Stimulated activated CD4-positive, alpha-beta T cell treated with anti-CD3 and anti-CD28 coated beads, Interleukin-2, amount 100 ng/mL, for 4 hours (primary cell): ENCODE measurements around the gene ACADVL.
A peak's percentile ranks its signal among the peaks of the same experiment; 100 is the strongest.

Source experiments
- DNase-seq: peaks from one replicate; pipeline ENCODE4 v3.0.0-alpha.2; 2020; ENCODE audit warnings: low read depth

Gene ACADVL

DNA sequence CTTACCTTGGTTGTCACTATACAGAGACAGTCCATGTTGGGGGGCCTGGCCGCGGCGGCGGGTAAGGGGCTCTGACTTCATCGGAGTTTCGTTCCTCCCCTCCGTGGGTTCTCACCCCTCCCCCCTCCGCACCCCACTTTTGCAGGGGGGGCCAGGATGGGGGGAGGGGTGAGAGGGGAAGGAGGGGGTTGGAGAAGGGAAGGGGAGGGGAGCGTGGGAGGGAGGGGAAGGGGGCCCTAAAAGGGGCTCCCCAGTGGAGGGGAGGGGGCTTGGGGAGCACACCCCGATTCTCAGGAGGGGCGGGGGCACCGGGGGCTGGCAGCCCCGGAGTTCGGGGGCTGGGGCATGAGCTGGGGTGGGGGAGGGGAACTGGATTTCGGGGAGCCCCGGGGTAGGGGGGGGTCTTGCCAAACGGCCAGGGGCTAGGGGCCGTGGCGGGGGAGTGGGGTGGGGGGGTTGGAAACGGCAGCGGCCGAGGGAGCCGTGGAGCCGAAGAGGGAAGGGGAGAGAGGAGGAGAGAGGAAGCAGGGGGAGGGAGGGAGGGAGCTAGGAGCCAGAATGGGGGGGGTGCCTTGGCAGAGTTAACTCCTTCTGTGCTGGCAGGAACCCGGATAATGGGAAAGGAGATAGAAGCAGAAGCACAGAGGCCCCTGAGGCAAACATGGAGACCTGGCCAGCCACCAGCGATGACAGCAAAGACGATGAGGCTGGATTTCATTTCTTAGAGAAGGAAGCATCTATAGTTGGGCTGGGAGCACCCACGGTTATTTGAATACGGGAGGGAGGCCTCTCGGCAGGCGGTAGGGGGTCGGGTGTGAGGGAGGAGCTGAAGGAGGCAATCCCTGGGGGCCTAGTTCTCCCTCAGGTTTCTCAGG lies 2.4 kb upstream of the ACADVL start:
- DNase-seq = no peak

DNA sequence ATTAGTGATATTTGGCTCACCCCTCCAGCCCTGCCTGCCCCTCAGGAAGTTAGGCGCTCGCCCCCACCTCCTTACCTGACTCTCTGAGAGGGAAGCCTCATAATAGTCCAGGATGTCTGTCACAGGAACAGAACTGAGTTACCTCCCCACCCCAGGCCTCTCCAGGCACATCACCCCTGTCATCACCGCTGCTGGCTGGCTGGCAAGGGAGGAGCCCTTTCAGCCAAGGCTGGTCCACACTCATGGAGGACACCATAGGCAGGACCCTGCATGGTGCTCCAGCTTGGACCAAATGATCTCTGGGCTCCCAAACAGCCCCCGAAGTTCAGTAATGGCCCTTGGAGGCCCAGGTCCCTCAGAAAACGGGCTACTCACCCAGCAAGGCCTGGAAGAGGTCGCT lies 1.6 kb upstream of the ACADVL start:
- no peak for DNase-seq

DNA sequence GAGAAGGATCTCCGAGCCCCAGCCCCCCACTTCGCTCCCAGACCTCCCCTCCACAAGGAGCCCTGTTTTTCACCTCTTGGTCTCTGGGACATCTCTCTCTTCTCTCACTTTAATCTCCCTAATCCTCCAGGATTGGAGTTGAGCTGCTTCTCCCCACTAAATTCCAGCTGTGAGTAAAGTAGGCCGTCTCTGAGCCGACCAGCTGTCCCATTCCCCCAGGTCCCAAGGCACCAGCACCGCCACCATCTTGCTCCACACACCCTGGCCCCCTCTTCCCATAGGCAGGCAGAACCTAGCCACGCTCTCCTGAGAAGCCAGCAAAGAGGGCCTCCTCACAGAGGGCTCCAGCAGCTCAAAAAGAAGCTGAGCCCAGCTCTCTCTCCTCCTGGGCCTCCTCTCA lies 980 bp upstream of the ACADVL start:
- DNase-seq = no peak

DNA sequence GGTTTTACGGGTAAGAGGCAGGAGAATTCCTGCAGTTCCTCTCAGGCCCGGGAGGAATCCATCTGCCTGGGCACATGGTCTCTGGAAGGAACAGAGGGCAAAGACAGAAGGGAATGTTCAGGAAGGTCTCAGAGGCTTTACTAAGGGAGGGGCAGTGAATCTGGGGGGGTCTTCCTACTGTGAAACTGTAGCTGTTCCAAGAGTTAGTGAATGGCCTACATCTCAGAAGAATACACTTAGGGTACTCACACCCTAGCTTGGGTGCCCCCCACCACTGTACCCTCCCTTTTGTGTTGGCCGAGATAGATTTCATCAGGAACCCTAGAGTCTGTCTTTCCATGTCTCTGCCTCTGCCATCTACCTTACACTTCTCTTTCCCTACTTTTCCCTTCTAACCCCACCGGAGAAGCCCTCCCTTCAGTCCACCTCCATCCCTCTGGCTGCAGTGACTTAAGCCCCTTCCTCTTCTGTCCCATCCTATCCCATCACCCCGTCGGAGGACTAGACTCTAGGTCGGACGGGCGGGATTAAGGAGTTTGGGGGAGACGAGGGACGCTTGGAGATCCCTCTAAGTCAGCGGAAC lies 418 bp upstream of the ACADVL start:
- no peak for DNase-seq

DNA sequence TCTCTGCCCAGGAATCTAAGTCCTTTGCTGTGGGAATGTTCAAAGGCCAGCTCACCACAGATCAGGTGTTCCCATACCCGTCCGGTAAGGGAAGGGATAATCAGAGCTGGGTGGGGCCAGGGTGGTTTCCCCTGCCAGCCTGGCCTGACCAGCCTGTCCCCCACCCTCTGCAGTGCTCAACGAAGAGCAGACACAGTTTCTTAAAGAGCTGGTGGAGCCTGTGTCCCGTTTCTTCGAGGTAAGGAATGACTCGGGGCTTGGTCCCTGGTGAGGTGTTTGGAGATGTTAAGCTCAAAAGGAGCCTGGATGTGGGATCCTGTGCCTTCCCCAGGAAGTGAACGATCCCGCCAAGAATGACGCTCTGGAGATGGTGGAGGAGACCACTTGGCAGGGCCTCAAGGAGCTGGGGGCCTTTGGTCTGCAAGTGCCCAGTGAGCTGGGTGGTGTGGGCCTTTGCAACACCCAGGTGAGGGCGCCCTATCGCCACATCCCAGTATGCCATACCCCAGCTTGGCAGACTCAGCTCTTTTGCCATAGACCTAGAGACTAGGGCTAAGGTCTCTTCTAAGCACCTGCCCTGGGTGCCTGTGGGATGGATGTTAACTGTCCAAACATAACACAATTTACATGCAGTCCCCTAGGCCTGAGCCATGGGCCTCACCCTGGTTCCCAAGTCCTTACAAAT lies 997 bp downstream of the ACADVL start:
- peak; percentile 45 for DNase-seq

DNA sequence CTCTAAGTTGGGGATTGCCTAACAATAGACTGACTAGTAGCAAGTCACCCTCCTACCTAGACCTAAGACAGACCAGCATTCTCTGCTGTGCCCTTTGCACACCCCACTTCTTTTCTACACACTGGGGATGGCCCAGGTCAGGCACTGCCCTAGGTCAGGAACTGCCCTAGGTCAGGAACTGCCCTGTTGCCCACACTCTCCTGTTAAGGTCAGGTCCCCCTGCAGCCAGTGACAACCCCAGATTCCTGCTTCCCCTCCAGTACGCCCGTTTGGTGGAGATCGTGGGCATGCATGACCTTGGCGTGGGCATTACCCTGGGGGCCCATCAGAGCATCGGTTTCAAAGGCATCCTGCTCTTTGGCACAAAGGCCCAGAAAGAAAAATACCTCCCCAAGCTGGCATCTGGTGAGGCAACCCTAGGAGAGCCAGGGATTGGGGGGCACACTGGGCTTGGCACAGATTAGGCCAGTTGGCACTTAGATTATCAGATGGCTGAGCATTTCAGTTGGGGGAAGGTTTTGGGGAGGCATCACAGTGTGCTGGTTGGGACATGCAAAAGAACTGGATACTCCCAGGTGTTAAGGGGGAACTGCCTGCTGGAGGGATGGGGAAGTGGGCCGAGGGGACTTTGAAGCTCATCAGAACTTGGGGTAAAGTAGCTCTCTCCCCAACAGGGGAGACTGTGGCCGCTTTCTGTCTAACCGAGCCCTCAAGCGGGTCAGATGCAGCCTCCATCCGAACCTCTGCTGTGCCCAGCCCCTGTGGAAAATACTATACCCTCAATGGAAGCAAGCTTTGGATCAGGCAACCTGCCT lies 1.7 kb downstream of the ACADVL start:
- no peak for DNase-seq

DNA sequence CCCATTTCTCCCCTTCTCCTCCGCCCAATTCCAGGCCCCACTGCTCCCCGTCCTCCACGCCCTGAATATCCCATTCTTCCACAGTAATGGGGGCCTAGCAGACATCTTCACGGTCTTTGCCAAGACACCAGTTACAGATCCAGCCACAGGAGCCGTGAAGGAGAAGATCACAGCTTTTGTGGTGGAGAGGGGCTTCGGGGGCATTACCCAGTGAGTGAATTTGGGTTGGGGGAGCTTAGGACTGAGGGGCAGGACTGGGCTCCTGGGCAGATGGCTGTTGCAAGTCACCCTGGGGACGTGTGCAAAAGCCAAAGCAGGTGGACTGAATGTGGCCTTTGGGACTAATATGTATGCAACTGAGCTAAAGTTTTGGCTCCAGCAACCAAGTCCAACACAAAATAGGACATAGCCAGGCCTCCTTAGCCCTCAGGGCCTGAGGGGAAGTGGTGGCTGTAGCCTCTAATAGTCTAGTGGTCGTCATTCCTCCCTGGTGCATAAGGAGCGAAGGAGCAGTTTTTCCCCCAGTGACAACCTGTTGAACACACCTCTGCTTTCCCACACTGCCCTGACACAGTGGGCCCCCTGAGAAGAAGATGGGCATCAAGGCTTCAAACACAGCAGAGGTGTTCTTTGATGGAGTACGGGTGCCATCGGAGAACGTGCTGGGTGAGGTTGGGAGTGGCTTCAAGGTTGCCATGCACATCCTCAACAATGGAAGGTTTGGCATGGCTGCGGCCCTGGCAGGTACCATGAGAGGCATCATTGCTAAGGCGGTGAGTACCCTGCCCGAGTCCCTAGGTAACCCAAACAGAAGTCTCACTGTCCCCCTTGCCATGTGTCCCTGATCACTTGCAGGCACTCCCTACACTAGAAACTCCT lies 2.6 kb downstream of the ACADVL start:
- no peak for DNase-seq

DNA sequence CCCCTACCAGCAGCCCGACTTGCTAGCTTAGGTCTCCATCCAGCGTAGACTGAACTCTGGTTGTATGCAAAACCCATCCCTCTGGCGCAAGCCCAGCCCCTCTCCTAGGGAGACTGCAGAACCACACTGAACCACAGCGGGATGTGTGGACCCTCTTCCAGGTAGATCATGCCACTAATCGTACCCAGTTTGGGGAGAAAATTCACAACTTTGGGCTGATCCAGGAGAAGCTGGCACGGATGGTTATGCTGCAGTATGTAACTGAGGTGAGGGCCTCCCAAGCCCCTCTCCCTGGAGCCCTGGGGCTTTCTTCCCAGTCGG lies 3.2 kb downstream of the ACADVL start:
- DNase-seq = no peak

DNA sequence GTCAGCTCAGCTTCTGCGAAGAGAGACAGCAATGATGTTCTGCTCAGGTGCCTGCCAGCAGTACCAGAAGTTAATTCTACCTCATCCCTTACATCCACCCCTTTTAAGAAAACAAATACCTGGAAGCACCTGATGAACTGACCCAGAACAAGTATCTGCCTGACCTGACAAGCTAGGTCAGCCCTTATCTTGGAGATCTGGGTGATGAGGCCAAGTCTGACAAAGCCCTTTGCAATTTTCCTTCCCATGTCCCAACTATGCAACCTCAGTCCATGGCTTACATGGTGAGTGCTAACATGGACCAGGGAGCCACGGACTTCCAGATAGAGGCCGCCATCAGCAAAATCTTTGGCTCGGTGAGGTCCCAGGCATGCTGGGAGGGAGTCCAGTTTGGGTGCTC lies 3.6 kb downstream of the ACADVL start:
- DNase-seq = no peak

DNA sequence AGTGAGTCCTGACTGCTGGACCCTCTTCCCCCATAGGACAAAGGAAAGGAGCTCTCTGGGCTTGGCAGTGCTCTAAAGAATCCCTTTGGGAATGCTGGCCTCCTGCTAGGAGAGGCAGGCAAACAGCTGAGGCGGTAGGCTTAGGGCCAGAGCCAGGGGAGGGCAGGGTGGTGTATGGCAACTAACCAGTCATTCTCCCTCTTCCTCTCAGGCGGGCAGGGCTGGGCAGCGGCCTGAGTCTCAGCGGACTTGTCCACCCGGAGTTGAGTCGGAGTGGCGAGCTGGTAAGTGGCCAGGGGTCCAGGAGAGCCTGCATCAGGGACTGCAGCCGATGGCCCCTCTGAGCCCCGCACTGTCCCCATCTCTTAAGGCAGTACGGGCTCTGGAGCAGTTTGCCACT lies 4.4 kb downstream of the ACADVL start:
- DNase-seq = no peak

DNA sequence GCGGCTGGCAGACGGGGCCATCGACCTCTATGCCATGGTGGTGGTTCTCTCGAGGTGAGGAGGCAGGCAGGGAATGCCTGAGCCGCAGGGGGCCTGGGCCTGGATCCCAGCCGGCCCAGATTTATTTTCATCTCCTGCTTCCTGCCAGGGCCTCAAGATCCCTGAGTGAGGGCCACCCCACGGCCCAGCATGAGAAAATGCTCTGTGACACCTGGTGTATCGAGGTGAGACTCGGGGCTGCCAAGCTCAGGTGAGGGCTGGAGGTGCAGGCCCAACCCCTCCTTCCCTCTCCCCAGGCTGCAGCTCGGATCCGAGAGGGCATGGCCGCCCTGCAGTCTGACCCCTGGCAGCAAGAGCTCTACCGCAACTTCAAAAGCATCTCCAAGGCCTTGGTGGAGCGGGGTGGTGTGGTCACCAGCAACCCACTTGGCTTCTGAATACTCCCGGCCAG lies 4.9 kb downstream of the ACADVL start:
- DNase-seq = no peak

DNA sequence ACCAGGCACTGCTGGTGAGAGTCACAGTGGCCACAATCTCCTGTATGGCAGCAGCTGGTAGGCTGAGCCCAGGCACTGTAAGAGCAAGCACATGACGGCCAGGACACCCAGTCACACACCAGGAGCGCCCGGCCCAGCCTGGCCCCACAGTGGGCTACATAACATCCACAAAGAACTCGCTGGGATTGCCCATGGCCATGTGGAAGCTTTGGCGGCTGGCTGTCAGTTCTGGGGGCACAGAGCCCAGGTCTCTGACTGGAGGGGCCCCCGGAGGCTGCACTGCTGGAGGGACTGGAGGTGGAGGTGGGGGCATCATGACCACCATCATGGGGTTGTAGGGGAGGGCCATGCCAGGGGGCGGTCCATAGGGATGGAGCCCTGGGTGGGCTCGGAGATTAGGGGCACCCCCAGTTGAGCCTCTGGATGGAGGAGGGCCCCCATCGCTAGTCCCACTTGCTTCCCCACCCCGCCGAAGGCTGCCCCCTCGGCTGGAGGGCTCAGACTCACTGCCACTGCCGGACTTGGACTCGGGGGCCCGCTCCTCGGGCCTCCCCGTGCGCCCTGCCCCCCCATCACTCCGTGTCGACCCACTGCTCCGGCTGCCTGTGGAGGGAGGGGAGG lies 6.1 kb downstream of the ACADVL start:
- DNase-seq = no peak

DNA sequence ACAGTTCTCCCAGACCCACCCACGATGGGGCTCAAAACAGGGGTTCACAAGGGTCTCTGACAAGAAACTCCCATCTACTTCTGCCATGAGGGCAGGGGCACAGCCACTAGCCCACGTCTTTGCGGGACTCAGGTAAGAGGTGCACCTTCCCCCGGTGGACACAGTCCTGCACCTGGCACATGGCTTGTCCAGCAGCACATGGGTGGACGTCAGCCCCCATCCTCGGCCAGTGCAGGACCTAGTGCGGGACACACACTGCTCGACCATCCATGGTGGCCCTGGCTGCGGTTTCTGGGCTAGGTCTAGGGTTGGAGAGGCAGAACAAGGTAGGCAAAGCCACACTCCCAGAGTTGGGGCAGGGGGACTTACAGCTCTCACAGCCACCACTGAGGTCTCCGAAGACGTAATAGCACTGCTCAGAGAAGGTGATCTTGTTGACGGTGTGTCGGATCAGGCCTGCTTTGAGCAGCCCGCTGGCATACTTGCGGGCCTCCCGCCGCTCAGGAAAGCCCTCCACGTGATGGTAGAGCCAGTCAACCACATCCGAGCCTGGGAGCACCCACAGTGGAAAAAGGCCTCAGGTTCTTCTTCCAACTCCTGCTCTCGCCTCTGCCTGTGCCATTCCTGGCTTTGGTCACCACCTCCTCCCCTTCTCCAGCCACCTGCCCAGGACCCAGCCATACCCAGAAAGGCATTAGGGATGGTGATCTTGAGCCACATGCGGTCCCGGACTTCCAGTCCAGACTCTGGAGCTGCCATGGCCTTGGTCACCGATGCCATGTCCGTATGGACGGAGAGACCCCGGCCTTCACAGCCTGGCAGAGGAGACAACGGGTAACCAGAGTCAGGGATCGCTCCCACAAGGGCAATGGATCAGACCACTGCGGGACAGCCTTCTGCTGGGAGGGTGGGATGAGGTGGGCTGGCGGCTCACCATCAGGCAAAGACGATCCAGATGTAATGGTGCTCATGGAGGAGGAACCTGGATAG lies 7.3 kb downstream of the ACADVL start:
- no peak for DNase-seq

DNA sequence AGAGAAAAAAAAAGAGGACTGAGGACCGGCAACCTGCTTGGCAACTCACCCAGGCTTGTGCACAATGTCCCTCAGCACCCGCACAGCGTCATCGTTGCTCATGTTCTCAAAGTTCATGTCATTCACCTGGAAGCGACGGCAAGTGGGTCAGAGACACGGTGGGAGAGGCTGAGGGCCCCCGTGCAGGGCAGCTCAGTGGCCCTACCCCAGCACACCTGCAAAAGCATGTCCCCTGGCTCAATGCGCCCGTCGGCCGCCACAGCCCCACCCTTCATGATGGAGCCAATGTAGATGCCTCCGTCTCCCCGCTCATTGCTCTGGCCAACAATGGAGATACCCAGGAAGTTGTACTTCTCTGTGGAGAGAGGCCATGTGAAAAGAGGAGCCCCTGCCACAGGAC lies 9.2 kb downstream of the ACADVL start:
- DNase-seq = no peak

DNA sequence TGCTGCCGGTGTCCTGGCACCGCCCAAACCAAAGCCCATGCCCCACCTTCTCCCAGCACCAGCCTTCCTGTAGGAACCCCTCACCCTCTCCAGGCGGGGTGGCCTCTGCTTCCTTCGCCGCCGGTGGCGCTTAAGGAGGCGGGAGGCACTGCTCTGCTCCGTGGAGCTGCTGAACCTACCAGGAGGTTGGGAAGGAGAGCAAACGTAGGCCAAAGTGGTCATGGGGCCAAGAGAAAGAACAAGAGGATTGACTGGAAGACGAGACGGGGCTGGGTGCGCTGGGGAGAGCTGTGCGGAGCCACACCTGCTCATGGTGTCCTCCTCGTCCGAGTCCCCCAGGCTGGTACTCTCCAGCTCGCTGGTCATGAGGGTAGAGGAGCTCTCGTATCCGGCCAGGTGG lies 9.8 kb downstream of the ACADVL start:
- DNase-seq = no peak

DNA sequence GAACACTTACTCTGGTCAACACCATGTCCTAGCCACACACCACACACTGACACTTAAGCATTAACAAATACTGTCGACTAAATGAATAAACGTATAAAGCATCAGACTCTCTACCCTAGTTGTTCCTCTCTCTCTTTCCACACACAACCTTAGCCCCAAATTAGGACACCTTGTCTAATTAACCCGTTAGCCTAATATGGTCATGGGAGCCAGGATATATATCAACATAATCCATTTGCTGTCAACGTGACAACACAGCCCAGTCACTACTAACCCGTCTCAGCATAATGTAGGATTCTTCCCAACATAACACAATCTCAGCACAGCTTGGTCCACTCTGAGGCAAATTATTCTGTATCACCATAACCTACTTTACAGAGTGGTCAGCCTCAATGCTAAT lies 12.4 kb downstream of the ACADVL start:
- DNase-seq = no peak

DNA sequence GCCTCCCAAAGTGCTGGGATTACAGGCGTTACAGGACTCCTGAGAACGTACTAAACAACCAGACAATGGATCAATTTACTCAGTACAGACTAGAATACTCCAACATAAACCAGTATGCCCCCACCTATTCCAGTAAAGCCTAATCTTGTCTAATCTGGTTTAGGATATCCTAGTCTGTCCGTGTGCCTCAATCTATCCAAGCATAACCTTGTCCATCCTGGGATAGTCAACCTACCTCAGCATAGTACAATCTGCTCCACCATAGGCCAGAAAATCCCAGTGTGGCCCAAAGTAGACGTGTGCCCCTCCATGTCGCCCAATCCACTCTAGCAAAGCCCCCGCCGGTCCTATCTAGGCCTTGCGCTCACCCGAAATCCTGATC lies 14.0 kb downstream of the ACADVL start:
- no peak for DNase-seq

DNA sequence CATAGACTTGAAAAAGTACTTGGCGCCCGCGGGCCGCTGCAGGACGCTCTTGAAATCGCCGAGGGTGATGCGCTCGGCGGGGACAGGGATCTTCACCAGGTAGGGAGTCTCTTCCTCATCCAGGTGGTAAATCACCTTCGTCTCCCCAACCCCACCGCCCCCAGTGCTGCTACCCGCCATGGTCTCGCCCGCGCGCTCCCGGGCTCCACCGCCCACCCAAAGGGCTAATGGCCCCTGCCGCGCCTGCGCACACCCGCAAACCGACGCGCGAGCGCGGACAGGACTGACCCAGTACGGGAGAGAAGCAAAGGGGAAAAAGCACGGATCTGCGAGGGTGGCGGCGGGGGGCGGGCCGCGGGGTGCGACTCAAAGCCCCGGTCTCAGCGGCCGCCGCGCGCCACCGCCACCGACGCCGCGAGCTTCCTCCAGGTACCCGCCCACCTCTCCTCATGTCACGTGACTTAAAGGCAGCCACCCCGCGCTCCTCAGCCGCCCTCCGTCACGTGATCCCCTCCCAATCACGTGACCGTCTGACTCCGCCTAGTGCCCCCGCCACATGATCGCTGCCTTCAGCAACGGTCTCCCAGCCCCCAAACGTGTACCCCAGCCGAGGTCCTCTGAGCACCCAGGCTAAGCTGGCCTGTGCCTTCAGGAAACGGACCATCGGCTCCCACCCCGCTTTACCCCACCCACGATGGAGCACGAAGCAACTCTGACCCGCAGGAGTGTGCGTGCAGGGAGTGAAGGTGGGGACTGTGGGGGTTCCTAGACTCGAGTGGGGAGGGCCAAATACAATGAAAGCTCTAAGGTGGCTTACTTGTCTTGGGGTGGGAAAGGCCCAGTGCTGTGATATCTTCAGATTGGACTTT lies 14.6 kb downstream of the ACADVL start, which contains the start of gene DVL2:
DVL2 (minus strand) TSS at position 435 of the 869 bp plus-strand sequence; CDS start at position 180, 255 bp downstream.
- DNase-seq = peak; percentile 95
